Measurements from ENCODE around the gene FBXO46. TPM values are rescaled to one million over a fixed set of nuclear protein-coding genes. Genes with fewer than 3 reads are reported as not detected.
"Not testable (repeated sequence)": the region's sequence is repeated elsewhere in the genome, so short reads cannot be mapped to it uniquely, and the experiment has no call there.

FBXO46 gene
- total RNA-seq, 2 donors from 2014 or later: 27.3 to 28.0 TPM

DNA sequence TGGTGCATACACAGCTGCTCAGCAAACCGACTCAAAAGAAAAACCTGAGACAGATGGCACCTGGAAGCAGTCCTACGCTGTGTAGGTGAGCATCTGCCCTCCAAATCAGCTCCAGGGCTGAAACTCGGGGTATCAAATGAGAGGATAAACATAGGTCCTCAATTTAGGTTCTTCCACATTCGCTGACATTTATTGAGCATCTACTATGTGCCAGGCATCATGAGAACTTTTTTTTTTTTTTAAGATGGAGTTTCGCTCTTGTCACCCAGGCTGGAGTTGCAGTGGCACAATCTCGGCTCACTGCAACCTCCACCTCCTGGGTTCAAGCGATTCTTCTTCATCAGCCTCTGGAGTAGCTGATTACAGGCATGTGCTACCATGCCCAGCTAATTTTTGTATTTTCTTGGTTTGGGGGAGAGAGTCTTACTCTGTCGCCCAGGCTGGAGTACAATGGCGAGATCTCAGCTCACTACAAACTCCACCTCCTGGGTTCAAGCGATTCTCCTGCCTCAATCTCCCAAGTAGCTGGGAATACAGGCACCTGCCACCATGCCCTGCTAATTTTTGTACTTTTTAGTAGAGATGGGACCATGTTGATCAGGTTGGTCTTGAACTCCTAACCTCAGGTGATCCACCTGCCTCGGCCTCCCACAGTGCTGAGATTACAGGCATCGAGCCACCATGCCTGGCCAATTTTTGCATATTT, 24.8 kb downstream of the FBXO46 start:
- no peak for ATAC-seq
- intact Hi-C loops (cut with DNase I, micrococcal nuclease): no loop called here
- DNase-seq: no peak

DNA sequence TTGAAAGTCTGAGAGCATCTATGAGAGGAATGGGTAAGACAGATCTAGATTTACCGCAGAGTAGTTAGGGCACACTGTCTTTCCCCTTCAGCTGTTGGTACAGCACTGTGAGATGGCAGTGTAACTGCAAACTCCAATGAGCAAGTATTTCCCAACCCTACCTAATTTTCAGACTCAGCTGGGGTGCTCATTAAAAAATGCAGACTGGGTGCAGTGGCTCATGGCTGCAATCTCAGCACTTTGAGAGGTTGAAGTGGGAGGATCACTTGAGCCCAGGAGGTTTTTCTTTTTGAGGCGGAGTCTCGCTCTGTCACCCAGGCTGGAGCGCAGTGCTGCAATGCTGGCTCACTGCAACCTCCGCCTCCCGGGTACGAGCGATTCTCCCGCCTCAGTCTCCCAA, 25.6 kb downstream of the FBXO46 start:
- no peak for DNase-seq
- no peak for ATAC-seq
- intact Hi-C loops (cut with DNase I, micrococcal nuclease): no loop called here

- intact Hi-C loops (cut with DNase I, micrococcal nuclease): no loop called here
- no peak for ATAC-seq
- DNase-seq: no peak
Observed at GRCh38 chr19:45701676-45702075, 29.0 kb downstream of the FBXO46 start.

DNA sequence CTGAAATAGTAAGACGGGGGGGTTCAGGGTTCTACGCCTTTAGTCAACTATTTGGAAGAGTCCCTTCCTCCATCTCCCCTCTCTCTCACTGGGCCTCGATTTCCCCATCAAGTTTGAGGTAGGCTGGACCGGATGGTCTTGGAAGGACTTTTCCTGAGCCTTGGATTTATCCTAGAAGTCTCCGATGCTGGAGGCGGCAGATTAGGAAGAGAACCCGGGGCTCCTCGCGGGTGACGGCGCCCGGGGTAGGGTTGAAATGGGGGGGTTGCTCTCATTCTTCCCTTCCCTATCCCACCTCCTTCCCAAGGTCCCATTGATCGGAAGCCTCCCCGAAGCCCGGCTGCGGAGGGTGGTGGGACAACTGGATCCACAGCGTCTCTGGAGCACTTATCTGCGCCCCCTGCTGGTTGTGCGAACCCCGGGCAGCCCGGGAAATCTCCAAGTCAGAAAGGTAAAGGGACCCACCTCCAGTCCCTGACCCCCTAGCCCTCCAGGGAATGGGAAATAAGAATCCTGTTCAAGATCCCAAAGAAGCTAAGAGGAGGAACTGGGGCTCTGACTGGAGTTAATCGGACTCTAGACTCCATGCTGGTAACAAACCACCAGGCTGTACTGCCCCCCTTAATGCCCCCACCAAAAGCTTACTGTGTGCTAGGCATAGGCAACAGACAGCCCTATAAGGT, 37.4 kb downstream of the FBXO46 start:
- intact Hi-C loops (cut with DNase I, micrococcal nuclease): no loop called here
- ATAC-seq: peak; percentile 26

DNA sequence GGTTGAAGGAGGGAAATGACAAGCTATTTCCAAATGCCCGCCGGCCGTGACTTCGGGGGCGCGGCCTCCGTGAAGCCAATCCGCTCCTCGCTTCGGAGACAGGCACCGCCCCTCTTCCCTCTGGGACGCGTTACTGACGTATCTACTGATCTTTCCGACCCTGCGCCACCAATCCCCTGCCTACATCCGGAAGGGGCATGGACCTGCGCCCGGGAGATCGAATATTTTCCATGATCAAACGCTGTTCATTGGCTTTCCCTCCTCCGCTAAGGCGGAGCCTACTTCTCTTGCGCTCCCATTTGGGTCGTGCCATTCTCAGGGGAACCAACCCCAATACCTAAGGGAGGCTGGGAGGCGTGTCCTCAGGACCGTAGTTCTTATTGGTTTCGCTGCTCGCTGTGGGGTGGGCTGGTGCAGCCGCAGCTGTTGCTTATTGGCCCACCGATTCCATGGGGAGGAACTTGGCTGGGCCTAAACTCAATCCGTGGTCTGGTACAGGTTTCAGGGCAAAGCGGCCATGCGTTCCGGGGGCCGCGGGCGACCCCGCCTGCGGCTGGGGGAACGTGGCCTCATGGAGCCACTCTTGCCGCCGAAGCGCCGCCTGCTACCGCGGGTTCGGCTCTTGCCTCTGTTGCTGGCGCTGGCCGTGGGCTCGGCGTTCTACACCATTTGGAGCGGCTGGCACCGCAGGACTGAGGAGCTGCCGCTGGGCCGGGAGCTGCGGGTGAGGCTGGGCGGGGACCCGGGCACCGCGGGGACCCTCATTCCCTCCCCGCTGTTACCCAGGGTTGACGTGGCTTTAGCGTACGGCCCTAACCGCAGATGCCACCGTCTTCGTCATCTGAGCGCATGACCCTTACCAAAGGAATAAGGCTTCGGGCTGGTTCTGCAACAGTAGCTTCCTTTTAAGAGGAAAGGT, 38.2 kb downstream of the FBXO46 start, which contains the start of gene QPCTL:
TSS of gene QPCTL (plus strand) at position 480 of the 919 bp plus-strand sequence. CDS start at position 518, 38 bp downstream.
- peak; percentile 89 for ATAC-seq
- intact Hi-C loops (cut with DNase I, micrococcal nuclease): no loop called here
- DNase-seq: peak; percentile 97 to 99

More for the DNA sequence above, 37.4 kb downstream of the FBXO46 start:
- peak; percentile 80 to 90 for DNase-seq

DNA sequence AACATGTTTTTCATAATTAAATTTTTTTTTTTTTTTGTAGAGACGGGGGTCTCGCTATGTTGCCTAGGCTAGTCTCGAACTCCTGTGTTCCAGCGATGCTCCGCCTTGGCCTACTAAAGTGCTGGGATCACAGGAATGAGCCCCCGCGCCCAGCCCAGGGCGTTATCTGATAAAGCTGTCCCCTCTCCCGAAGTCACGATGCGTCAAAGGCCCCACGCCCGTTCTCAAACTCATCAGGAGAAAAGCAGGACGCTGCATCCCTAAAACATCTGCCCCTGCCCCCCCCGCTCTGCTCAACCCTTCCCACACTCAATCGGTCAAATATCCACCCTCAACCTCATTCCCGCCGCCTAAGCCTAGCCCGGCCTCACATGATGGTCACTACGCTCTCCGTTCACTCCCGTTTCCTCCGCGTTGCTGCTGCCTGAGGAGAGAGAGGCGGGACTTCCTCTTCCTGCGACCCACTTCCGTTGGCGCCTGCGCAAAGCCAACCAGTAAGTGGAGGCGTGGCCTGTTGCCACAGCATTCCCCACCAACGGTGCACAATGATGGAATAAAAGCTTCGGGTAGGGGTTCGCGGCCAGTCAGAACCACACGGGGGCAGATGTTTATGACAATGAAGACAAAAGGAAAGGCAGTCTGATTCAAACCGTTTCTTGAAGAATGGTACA, 39.0 kb downstream of the FBXO46 start, which contains the start of gene SNRPD2:
TSS of gene SNRPD2 (minus strand) at position 438 of the 671 bp plus-strand sequence. CDS start at position 373, 65 bp downstream.
- DNase-seq (peak; percentile 94 to 95), ATAC-seq (peak; percentile 78)
- intact Hi-C loops (cut with DNase I, micrococcal nuclease): no loop called here

GRCh38 chr19:45687599-45687998, 43.1 kb downstream of the FBXO46 start:
- DNase-seq (no peak), ATAC-seq (no peak)
- intact Hi-C loops (cut with DNase I, micrococcal nuclease): no loop called here

- DNase-seq; ATAC-seq; intact Hi-C loops (cut with DNase I, micrococcal nuclease): not testable (repeated sequence)
Observed at GRCh38 chr19:45685045-45685444, 45.7 kb downstream of the FBXO46 start.

- intact Hi-C loops (cut with DNase I, micrococcal nuclease): no loop called here
- ATAC-seq (no peak), DNase-seq (no peak)
Observed at GRCh38 chr19:45682908-45683307, 47.8 kb downstream of the FBXO46 start.

DNA sequence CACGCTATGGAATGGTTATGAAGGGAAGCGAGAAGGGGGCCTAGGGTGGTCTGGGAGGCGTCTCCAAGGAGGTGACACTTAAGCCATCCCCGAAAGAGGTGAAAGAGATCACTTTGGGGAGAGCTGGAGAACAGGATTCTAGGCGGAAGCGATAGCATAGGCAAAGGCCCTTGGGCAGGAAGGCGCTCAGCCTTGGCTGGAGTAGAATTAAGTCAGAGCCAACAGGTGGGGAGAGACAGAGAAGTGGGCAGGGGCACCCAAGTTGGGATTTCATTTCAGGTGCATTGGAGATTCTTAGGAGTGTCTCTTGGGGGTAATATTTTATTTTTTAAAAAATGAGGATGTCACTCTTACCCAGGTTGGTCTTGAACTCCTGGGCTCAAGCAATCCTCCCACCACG, 48.6 kb downstream of the FBXO46 start:
- DNase-seq: no peak
- ATAC-seq: no peak
- intact Hi-C loops (cut with DNase I, micrococcal nuclease): no loop called here

GRCh38 chr19:45681391-45682015, 49.2 kb downstream of the FBXO46 start:
- DNase-seq (peak; percentile 87 to 88), ATAC-seq (peak; percentile 77)
- intact Hi-C loops (cut with DNase I, micrococcal nuclease): no loop called here

GRCh38 chr19:45677351-45678230, 53.1 kb downstream of the FBXO46 start:
- peak; percentile 97 to 98 for DNase-seq
- ATAC-seq: peak; percentile 78
- intact Hi-C loops (cut with DNase I, micrococcal nuclease): no loop called here

- ATAC-seq: peak; percentile 41
- intact Hi-C loops (cut with DNase I, micrococcal nuclease): no loop called here
- peak; percentile 61 to 62 for DNase-seq
Observed at GRCh38 chr19:45676851-45677263, 53.8 kb downstream of the FBXO46 start.

- intact Hi-C loops (cut with DNase I, micrococcal nuclease): no loop called here
- ATAC-seq: no peak
- no peak for DNase-seq
Observed at GRCh38 chr19:45674946-45675345, 55.8 kb downstream of the FBXO46 start.

- ATAC-seq (peak; percentile 77), DNase-seq (peak; percentile 93 to 94)
- intact Hi-C loops (cut with DNase I, micrococcal nuclease): no loop called here
Observed at GRCh38 chr19:45670670-45671453, 59.8 kb downstream of the FBXO46 start.

DNA sequence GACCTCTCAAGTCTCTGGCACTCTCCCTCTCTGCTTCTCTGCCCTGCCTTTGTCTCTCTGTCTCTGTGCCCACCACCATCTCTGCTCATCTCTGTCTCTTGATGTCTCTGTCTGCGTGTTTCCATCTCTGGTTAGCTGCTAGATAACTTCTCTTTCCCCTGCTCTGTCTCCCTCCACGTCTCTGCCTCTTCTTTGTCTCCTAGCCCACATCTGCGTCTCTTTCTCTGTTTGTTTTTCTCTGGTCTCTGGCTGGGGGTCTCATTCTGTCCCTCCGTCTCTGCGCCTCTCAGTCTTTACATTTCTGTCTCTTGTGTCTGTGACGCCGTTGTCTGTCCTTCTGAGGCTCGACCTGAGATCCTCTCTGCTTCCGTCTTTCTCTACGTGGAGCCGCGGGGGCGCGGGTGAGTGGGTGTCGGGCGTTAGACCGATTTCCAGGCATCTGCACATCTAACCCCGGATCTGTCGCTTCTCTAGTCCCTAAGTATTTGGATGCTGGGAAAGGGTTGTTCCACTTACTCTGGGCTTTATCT, 62.3 kb downstream of the FBXO46 start:
- DNase-seq (peak in 1 of 2 donors; percentile 57), ATAC-seq (peak; percentile 1)
- intact Hi-C loops (cut with DNase I, micrococcal nuclease): no loop called here
